ENCODE measurements around the gene ERP27. TPM values are rescaled to one million over a fixed set of nuclear protein-coding genes. Genes with fewer than 3 reads are reported as not detected.

ERP27 gene
- total and polyA plus RNA-seq, 2 donors (not counting 3 experiments of a cell fraction or from before 2014, with no cell fraction given): 0.70 to 0.88 TPM

GRCh38 chr12:14900521-14901227 lies 37.7 kb downstream of the ERP27 start:
- Histone ChIP-seq H3K4me1 (ENCODE audit: control insufficient read depth, extremely low read depth, insufficient read depth, low read length) (peaks cover 17% of the 10 kb centered on the region), H3K36me3 (ENCODE audit: control insufficient read depth in 2 of 2, extremely low read depth in 1 of 2, insufficient read depth in 2 of 2, low read length in 2 of 2) (no peaks in the 10 kb centered on the region), H3K79me2 (ENCODE audit: control insufficient read depth, insufficient read depth, low read length) (no peaks in the 10 kb centered on the region), H3K9me3 (replicated peaks; ENCODE audit: control insufficient read depth, insufficient read depth, low read length) (no peaks in the 10 kb centered on the region), H3K9me1 (replicated peaks; ENCODE audit: control insufficient read depth, extremely low read depth, insufficient read depth, low read length) (no peaks in the 10 kb centered on the region), H3K27me3 (ENCODE audit: control insufficient read depth in 2 of 2, insufficient read depth in 2 of 2, low read length in 2 of 2) (no peaks in the 10 kb centered on the region), H3K4me3 (replicated peaks in 1 of 3; ENCODE audit: insufficient read depth in 1 of 3, low read depth in 1 of 3, low read length in 3 of 3) (no peak overlapping the region), H4K20me1 (replicated peaks; ENCODE audit: control insufficient read depth, extremely low read depth, insufficient read depth, low read length) (no peaks in the 10 kb centered on the region), H3K9ac (replicated peaks; ENCODE audit: extremely low read depth, insufficient read depth, low read length) (no peak overlapping the region), H3K27ac (ENCODE audit: insufficient read depth, low read depth, low read length) (no peak overlapping the region), H3K4me2 (ENCODE audit: insufficient read depth, low read length) (no peak overlapping the region), H2AFZ (ENCODE audit: low read depth, low read length) (no peak overlapping the region)
- FAIRE-seq: no peak
- intact Hi-C loops (cut with micrococcal nuclease): no loop called here
- DNase-seq (ENCODE audit: low read depth, low spot score): no peak
- dilution Hi-C loops (cut with MboI; ENCODE audit: extremely low pct_ligation_motif_present, low sequenced_read_pairs): no loop called here
- BruUV-seq (replicated peaks): no TSS peak
- ChIA-PET POLR2A (no interaction called here), CTCF (interaction anchor here (1.3 kb wide), 1 partner anchor 88 kb away, joined by 3 read pairs; no protein-coding TSS in a partner anchor)
- TF ChIP-seq GATA2 (IDR thresholded peaks at IDR 0.05; ENCODE audit: insufficient read depth, insufficient read length, low read depth, low read length): no peak
- TF ChIP-seq CTCF (IDR thresholded peaks at IDR 0.05; ENCODE audit: extremely low read depth in 1 of 2, insufficient read depth in 1 of 2, low read depth in 1 of 2, low read length in 2 of 2): no peak
- no peak for TF ChIP-seq POLR2A (IDR thresholded peaks at IDR 0.05; ENCODE audit: low read depth, low read length)
- TF ChIP-seq FOS (IDR thresholded peaks at IDR 0.05; ENCODE audit: borderline replicate concordance, insufficient read depth, low read length): no peak
- TF ChIP-seq MYC (IDR thresholded peaks at IDR 0.05; ENCODE audit: low read depth, low read length): no peak
- no peak for TF ChIP-seq JUN (IDR thresholded peaks at IDR 0.05; ENCODE audit: borderline replicate concordance, insufficient read depth, insufficient read length, low read depth)
- TF ChIP-seq EZH2 (IDR thresholded peaks at IDR 0.05; ENCODE audit: borderline replicate concordance, low read depth, low read length, severe bottlenecking): no peak
- no peak for TF ChIP-seq POLR2AphosphoS5 (IDR thresholded peaks at IDR 0.05; ENCODE audit: insufficient read depth, low read depth, low read length)
- no peak for TF ChIP-seq MAX (IDR thresholded peaks at IDR 0.05; ENCODE audit: insufficient read depth, insufficient read length)
